Epithelial cell of proximal tubule (primary cell): ENCODE measurements around the gene RAD51B. TPM values are rescaled to one million over a fixed set of nuclear protein-coding genes. Genes with fewer than 3 reads are reported as not detected.

Source experiments
- DNase-seq: peaks from one replicate; pipeline ENCODE4 v3.0.0-alpha.2; 2011; ENCODE audit warnings: low read depth
- H3K4me3 ChIP-seq: 2 replicates; pipeline ENCODE4 v1.5.1; 2011; ENCODE audit warnings: low read depth, mild to moderate bottlenecking, low read length
- CTCF ChIP-seq: conservative IDR thresholded peaks from 2 replicates; pipeline ENCODE4 v1.5.1; 2012; ENCODE audit warnings: low read depth, mild to moderate bottlenecking, low read length
- total RNA-seq: library from RNA; depleted of rRNA; stranded (reverse); fragments of >200 nt; gene quantifications from 2 replicates; pipeline ENCODE4 v1.2.3, GENCODE V29; 2015

The RAD51B gene
- total RNA-seq, 1 donor from 2014 or later, result 6.3 TPM

GRCh38 chr14:68404652-68405183 lies 585.1 kb downstream of the RAD51B start:
- no peak overlapping the region for H3K4me3 ChIP-seq
- DNase-seq, result no peak
- no peak for TF ChIP-seq CTCF

GRCh38 chr14:68405961-68406360 lies 586.4 kb downstream of the RAD51B start:
- no peak for DNase-seq
- TF ChIP-seq CTCF, result no peak
- no peak overlapping the region for H3K4me3 ChIP-seq

- DNase-seq, result no peak
- TF ChIP-seq CTCF, result no peak
- H3K4me3 ChIP-seq, result no peak overlapping the region
These were observed 587.7 kb downstream of the RAD51B start for GRCh38 chr14:68407285-68407684.

GRCh38 chr14:68407825-68408224 lies 588.2 kb downstream of the RAD51B start:
- DNase-seq, result no peak
- no peak overlapping the region for H3K4me3 ChIP-seq
- no peak for TF ChIP-seq CTCF

GRCh38 chr14:68408680-68409079 lies 589.1 kb downstream of the RAD51B start:
- no peak for DNase-seq
- H3K4me3 ChIP-seq, result no peak overlapping the region
- peak; percentile 28 for TF ChIP-seq CTCF

GRCh38 chr14:68409387-68409786 lies 589.8 kb downstream of the RAD51B start:
- no peak overlapping the region for H3K4me3 ChIP-seq
- TF ChIP-seq CTCF, result no peak
- no peak for DNase-seq
